ENCODE results near the gene FAM163A. TPM values are rescaled to one million over a fixed set of nuclear protein-coding genes. Genes with fewer than 3 reads are reported as not detected.

The FAM163A gene
- total and polyA plus RNA-seq, 3 donors from 2014 or later: 3.5 to 6.6 (median 6.0) TPM

DNA sequence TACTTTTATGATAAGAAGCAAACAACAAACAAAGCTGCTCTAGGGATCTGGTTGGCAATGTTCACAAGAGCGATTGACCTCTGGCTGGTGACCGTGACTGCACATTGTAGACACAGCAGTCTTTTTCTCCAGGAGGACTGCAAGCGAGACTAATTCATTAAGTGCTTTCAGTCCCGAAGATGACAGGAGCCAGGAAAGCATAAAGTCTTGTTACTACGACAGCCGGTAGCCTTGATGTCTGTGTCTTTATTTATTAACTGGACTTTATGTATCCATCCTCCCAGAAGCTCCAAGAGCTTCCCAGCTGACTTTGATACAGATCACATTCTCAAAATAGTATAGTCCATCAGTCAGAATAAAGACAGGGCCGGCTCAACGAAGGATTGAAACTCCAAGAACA, 18.2 kb downstream of the FAM163A start:
- no peaks in the 10 kb centered on the region for H3K27me3 ChIP-seq
- DNase-seq: no peak
- 35 to 48% methylated on average over 8 of the region's 8 CpGs for WGBS, 2 donors
- intact Hi-C loops (cut with DNase I; ENCODE audit: low total_unique reads): no loop called here
- TF ChIP-seq POLR2A (IDR thresholded peaks at IDR 0.05): no peak
- TF ChIP-seq, protein P1, sequence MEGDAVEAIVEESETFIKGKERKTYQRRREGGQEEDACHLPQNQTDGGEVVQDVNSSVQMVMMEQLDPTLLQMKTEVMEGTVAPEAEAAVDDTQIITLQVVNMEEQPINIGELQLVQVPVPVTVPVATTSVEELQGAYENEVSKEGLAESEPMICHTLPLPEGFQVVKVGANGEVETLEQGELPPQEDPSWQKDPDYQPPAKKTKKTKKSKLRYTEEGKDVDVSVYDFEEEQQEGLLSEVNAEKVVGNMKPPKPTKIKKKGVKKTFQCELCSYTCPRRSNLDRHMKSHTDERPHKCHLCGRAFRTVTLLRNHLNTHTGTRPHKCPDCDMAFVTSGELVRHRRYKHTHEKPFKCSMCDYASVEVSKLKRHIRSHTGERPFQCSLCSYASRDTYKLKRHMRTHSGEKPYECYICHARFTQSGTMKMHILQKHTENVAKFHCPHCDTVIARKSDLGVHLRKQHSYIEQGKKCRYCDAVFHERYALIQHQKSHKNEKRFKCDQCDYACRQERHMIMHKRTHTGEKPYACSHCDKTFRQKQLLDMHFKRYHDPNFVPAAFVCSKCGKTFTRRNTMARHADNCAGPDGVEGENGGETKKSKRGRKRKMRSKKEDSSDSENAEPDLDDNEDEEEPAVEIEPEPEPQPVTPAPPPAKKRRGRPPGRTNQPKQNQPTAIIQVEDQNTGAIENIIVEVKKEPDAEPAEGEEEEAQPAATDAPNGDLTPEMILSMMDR (IDR thresholded peaks at IDR 0.05): no peak
- no peak overlapping the region for H3K27ac ChIP-seq
- H3K4me1 ChIP-seq: peaks cover 6% of the 10 kb centered on the region
- H3K9me3 ChIP-seq: no peaks in the 10 kb centered on the region
- no peak overlapping the region for H3K4me3 ChIP-seq
- no peaks in the 10 kb centered on the region for H3K36me3 ChIP-seq (ENCODE audit: low read depth, missing control alignments)

DNA sequence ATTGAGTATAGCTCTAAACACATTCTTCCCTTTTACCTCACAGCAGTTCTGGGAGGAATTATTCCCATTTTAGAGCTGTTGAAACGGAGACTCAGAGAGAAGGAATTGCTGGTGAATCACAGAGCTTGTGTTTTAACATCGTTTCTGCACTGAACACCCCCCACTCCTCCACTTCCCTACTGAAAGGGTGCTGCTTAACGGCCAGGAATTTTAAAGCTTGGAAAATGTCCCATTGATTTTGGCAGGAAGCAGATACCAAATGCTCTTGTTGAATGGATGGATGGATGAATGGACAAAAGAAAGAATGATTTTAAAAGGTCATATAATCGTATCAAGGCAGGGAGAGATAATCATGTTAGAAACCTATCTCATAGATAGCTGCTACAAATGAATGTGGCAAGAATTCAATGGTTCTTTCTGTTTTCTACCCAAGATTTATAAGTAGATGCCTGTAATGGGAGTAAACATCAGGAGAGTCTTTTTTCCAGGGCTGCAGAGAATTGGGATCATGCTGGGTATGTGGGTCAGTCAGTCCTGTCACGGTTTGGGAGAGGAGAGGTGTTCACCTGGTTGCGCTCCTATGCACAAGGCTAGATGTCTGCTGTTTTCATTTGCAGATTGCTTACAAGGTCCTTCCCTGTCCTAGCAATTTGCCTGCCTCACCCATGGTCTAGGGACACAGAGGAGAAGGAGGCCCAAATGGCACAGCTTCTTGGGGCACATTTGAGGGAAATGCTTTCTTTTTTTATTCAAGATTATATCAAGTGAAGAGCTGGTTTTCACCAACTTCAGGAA, 19.0 kb downstream of the FAM163A start:
- H3K27me3 ChIP-seq: no peaks in the 10 kb centered on the region
- intact Hi-C loops (cut with DNase I; ENCODE audit: low total_unique reads): no loop called here
- H3K4me3 ChIP-seq: no peak overlapping the region
- peaks cover 6% of the 10 kb centered on the region for H3K4me1 ChIP-seq
- WGBS, 2 donors: 46 to 63% methylated on average over 6 of the region's 6 CpGs
- no peak for TF ChIP-seq POLR2A (IDR thresholded peaks at IDR 0.05)
- TF ChIP-seq, protein P1 (IDR thresholded peaks at IDR 0.05): no peak
- no peaks in the 10 kb centered on the region for H3K36me3 ChIP-seq (ENCODE audit: low read depth, missing control alignments)
- no peak for DNase-seq
- H3K27ac ChIP-seq: no peak overlapping the region
- no peaks in the 10 kb centered on the region for H3K9me3 ChIP-seq

DNA sequence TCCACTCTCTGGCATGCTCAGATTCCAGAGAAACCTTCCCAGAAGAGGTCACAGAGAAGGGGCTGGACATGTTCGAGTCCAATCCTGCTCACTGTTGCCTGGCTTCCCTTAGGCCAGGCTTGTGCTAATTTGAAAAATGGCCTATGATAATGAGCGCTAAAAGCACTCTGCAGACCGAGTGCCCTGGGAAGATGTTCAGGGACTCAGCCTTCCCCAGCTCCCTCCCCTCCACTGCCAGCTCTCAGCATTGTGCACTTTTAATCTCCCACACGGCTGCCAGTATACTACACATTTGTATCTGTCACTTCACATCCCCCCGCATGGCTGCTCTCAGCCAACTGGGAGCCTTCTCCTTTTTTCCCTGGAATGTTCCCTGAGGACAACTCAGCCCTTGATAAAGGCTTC, 24.1 kb downstream of the FAM163A start:
- no peak overlapping the region for H3K27ac ChIP-seq

DNA sequence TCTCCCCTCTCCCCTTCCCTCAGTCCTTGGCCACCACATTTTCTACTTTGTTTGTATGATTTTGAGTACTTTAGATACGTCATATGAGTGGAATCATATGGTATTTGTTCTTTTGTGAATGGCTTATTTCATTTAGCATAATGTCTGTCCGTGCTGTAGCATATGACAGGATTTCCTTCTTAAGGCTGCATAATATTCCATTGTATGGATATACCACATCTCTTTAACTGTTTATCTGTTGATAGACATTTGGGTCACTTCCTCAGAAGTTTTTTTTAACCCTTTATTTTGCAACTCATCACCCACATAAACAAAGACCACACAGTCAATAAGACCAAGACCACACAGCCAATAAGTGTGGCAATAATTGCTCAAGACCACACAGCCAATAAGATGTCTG, 24.9 kb downstream of the FAM163A start:
- WGBS, 2 donors: 82 to 95% methylated on average over 2 of the region's 2 CpGs
- intact Hi-C loops (cut with DNase I; ENCODE audit: low total_unique reads): no loop called here
- H3K4me3 ChIP-seq: no peak overlapping the region
- TF ChIP-seq POLR2A (IDR thresholded peaks at IDR 0.05): no peak
- TF ChIP-seq, protein P1 (IDR thresholded peaks at IDR 0.05): no peak
- no peak overlapping the region for H3K27ac ChIP-seq
- H3K36me3 ChIP-seq (ENCODE audit: low read depth, missing control alignments): no peaks in the 10 kb centered on the region
- no peaks in the 10 kb centered on the region for H3K27me3 ChIP-seq
- no peaks in the 10 kb centered on the region for H3K4me1 ChIP-seq
- no peaks in the 10 kb centered on the region for H3K9me3 ChIP-seq
- no peak for DNase-seq

More for the DNA sequence above, 24.1 kb downstream of the FAM163A start:
- Histone ChIP-seq H3K4me3 (no peak overlapping the region), H3K27me3 (no peaks in the 10 kb centered on the region), H3K4me1 (no peaks in the 10 kb centered on the region), H3K9me3 (no peaks in the 10 kb centered on the region), H3K36me3 (ENCODE audit: low read depth, missing control alignments) (no peaks in the 10 kb centered on the region)
- intact Hi-C loops (cut with DNase I; ENCODE audit: low total_unique reads): no loop called here
- DNase-seq: no peak
- 62 to 70% methylated on average over 5 of the region's 5 CpGs for WGBS, 2 donors
- no peak for TF ChIP-seq POLR2A (IDR thresholded peaks at IDR 0.05)
- TF ChIP-seq, protein P1 (IDR thresholded peaks at IDR 0.05): no peak

All from testis (tissue), 3 donors.